Measurements from ENCODE around the gene PKLR. TPM values are rescaled to one million over a fixed set of nuclear protein-coding genes. Genes with fewer than 3 reads are reported as not detected.

Gene PKLR
- total and polyA plus RNA-seq, 2 of the 4 experiments (the other 2 are of a cell fraction) = 0.03 TPM; not detected in 1

DNA sequence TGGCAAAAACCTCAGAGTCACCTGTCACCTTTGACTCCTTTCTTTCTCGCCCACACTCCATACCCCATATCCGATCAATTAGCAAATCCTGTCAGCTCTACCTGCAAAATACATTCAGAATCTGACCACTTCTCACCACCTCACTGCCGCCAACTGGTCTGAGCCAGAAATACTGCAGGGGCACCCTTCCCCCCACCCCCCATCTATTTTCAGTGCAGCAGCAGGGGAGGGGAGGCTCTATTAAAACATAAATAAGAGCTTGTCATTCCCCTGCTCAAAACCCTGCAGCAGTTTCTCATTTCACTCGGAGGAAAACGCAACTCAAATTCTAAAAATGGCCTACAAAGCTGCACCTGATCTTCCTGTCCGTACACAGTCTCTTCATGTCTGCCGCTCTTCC, 3.9 kb downstream of the PKLR start:
- H2AFZ ChIP-seq (replicated peaks; ENCODE audit: low read length, poor library complexity) = no peak overlapping the region
- ChIA-PET POLR2A (ENCODE audit: unreplicated experiment) (no interaction called here), CTCF (no interaction called here)
- no peak overlapping the region for H2AK5ac ChIP-seq (ENCODE audit: low read depth, low read length)
- WGBS, 2 experiments (ENCODE audit: extremely low coverage in 2 of 2, insufficient read length in 1 of 2) = 60% methylated on average over 4 of the region's 7 CpGs; no CpG with 5 or more reads in 1 of the 2 experiments
- BruUV-seq (replicated peaks) = no TSS peak
- H3K27me3 ChIP-seq (ENCODE audit: control insufficient read depth, insufficient read depth, low read length) = peaks cover 53% of the 10 kb centered on the region
- H3K9ac ChIP-seq (ENCODE audit: low read depth, low read length) = no peak overlapping the region
- no peaks in the 10 kb centered on the region for H3K9me1 ChIP-seq (ENCODE audit: insufficient read depth, low read length)
- peaks cover 2% of the 10 kb centered on the region; the same call in 1 of the 2 replicates for H3K9me3 ChIP-seq (ENCODE audit: control insufficient read depth, insufficient read depth, low read length)
- no peak overlapping the region for H2BK5ac ChIP-seq (ENCODE audit: low read depth, low read length, poor library complexity, severe bottlenecking)
- no peak overlapping the region for H2BK20ac ChIP-seq (ENCODE audit: low read depth, low read length)
- dilution Hi-C loops (cut with HindIII; ENCODE audit: low sequenced_read_pairs, unreplicated experiment) (no loop called here), in situ Hi-C loops (cut with MboI; ENCODE audit: low sequenced_read_pairs) (no loop called here), intact Hi-C loops (cut with micrococcal nuclease) (no loop called here)
- DNase-seq (no peak), ATAC-seq (ENCODE audit: low read depth) (no peak)
- H3K23ac ChIP-seq (ENCODE audit: low read depth, low read length) = no peak overlapping the region
- no peak overlapping the region for H3K4me3 ChIP-seq (ENCODE audit: insufficient read depth, low read depth, low read length)
- no peak overlapping the region for H2BK15ac ChIP-seq (ENCODE audit: low read depth, low read length)
- H4K5ac ChIP-seq (ENCODE audit: low read depth, low read length) = no peak overlapping the region
- H3K18ac ChIP-seq (ENCODE audit: low read depth, low read length) = no peak overlapping the region
- H4K8ac ChIP-seq (ENCODE audit: low read depth in 2 of 2, low read length in 2 of 2) = no peak overlapping the region
- no peaks in the 10 kb centered on the region for H3K4me1 ChIP-seq (ENCODE audit: control insufficient read depth, insufficient read depth, low read length)
- H2BK120ac ChIP-seq (ENCODE audit: low read depth, low read length) = no peak overlapping the region
- no peak overlapping the region for H3K4ac ChIP-seq (ENCODE audit: low read depth, low read length)
- no peaks in the 10 kb centered on the region for H3K79me1 ChIP-seq (ENCODE audit: low read depth in 1 of 2, low read length in 2 of 2)
- no peak overlapping the region for H2AK9ac ChIP-seq (replicated peaks; ENCODE audit: low read depth, low read length, poor library complexity)
- H3K4me2 ChIP-seq (ENCODE audit: low read depth, low read length) = no peak overlapping the region
- H4K20me1 ChIP-seq (ENCODE audit: insufficient read depth, low read length) = no peaks in the 10 kb centered on the region
- H3K27ac ChIP-seq (ENCODE audit: insufficient read depth, low read length) = no peak overlapping the region
- no peaks in the 10 kb centered on the region for H3K36me3 ChIP-seq (ENCODE audit: control insufficient read depth, insufficient read depth, low read length)
- no peak overlapping the region for H4K91ac ChIP-seq (ENCODE audit: insufficient read depth, low read depth, low read length)
- no peak overlapping the region for H3K56ac ChIP-seq (ENCODE audit: extremely low read depth, insufficient read depth, low read length)
- no peak for TF ChIP-seq RCOR1 (IDR thresholded peaks at IDR 0.05; ENCODE audit: insufficient replicate concordance, low read length)
- no peak overlapping the region for H3K14ac ChIP-seq (replicated peaks; ENCODE audit: low read depth, low read length)
